ENCODE measurements around the gene HIC2.
"Not testable (repeated sequence)": the region's sequence is repeated elsewhere in the genome, so short reads cannot be mapped to it uniquely, and the experiment has no call there.

Gene HIC2

GRCh38 chr22:21417227-21417746 lies at the start of gene HIC2:
Gene HIC2, plus strand, starts transcription at chr22:21417371. Its CDS starts 25,461 bp downstream, at chr22:21442832.
- not testable (repeated sequence) for DNase-seq (ENCODE audit: low spot score)

- not testable (repeated sequence) for DNase-seq (ENCODE audit: low spot score)
Observed at GRCh38 chr22:21368603-21369310, 48.4 kb upstream of the HIC2 start.

- not testable (repeated sequence) for DNase-seq (ENCODE audit: low spot score)
Observed at GRCh38 chr22:21375880-21376279, 41.3 kb upstream of the HIC2 start.

- not testable (repeated sequence) for DNase-seq (ENCODE audit: low spot score)
Observed at GRCh38 chr22:21383701-21384467, 33.3 kb upstream of the HIC2 start, which contains the start of gene RIMBP3B. Gene RIMBP3B, plus strand, starts transcription at chr22:21383751. Its CDS starts 108 bp downstream, at chr22:21383859.

- not testable (repeated sequence) for DNase-seq (ENCODE audit: low spot score)
Observed at GRCh38 chr22:21384468-21385357, 32.5 kb upstream of the HIC2 start.

GRCh38 chr22:21389480-21389879 lies 27.7 kb upstream of the HIC2 start:
- not testable (repeated sequence) for DNase-seq (ENCODE audit: low spot score)

GRCh38 chr22:21390013-21390412 lies 27.2 kb upstream of the HIC2 start:
- not testable (repeated sequence) for DNase-seq (ENCODE audit: low spot score)

- not testable (repeated sequence) for DNase-seq (ENCODE audit: low spot score)
Observed at GRCh38 chr22:21394613-21395012, 22.6 kb upstream of the HIC2 start.

- not testable (repeated sequence) for DNase-seq (ENCODE audit: low spot score)
Observed at GRCh38 chr22:21401197-21401969, 15.8 kb upstream of the HIC2 start.

GRCh38 chr22:21402763-21403314 lies 14.3 kb upstream of the HIC2 start:
- not testable (repeated sequence) for DNase-seq (ENCODE audit: low spot score)

GRCh38 chr22:21407139-21407538 lies 10.0 kb upstream of the HIC2 start:
- not testable (repeated sequence) for DNase-seq (ENCODE audit: low spot score)

GRCh38 chr22:21407792-21408191 lies 9.4 kb upstream of the HIC2 start:
- not testable (repeated sequence) for DNase-seq (ENCODE audit: low spot score)

GRCh38 chr22:21416375-21416774 lies 796 bp upstream of the HIC2 start:
- not testable (repeated sequence) for DNase-seq (ENCODE audit: low spot score)

GRCh38 chr22:21417853-21418252 lies 682 bp downstream of the HIC2 start:
- not testable (repeated sequence) for DNase-seq (ENCODE audit: low spot score)

- not testable (repeated sequence) for DNase-seq (ENCODE audit: low spot score)
Observed at GRCh38 chr22:21418974-21419638, 1.9 kb downstream of the HIC2 start.

- DNase-seq (ENCODE audit: low spot score), result not testable (repeated sequence)
Observed at GRCh38 chr22:21420180-21420763, 3.1 kb downstream of the HIC2 start.

- DNase-seq (ENCODE audit: low spot score), result not testable (repeated sequence)
Observed at GRCh38 chr22:21424084-21424709, 7.0 kb downstream of the HIC2 start.

GRCh38 chr22:21434378-21435233 lies 17.4 kb downstream of the HIC2 start:
- DNase-seq (ENCODE audit: low spot score), result not testable (repeated sequence)
